GM21526 (cell line): ENCODE measurements around the gene ACLY.
"Not testable (repeated sequence)": the region's sequence is repeated elsewhere in the genome, so short reads cannot be mapped to it uniquely, and the experiment has no call there.

Experiments
- ATAC-seq: cut with Tn5 transposase; IDR thresholded peaks from one replicate; pipeline ENCODE4 v1.9.1; 2021; ENCODE audit warnings: moderate library complexity; ENCODE audit not compliant: unreplicated experiment, low FRiP score

ACLY gene

DNA sequence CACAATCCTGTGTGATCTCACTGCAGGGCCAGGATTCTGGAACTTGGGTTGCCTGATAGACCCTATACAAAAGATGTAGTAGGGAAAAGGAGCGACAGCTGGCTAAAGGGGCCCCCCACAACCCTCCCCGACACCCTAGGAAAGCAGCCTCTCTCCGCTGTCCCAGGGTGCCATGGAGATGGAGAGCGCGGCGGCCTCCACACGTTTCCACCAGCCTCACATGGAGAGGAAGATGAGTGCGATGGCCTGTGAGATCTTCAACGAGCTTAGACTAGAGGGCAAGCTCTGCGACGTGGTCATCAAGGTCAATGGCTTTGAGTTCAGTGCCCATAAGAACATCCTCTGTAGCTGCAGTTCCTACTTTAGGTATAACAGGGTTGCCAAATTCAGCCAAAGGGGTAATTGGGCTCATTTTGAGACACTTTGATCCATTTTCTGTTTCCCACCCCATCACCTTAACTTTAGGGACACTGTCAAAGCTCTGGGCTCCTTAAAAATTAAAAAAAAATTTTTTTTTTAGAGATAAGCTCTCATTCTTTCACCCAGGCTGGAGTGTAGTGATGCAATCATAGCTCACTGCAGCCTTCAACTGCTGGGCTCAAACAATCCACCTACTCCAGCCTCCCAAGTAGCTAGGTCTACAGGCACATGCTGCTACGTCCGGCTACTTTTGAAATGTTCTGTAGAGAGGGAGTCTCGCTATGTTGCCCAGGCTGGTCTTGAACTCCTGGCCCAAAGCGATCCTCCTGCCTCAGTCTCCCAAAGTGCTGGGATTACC lies 80.8 kb downstream of the ACLY start, which contains the start of gene KLHL10:
Gene KLHL10 (plus strand): TSS at position 65 of the 778 bp plus-strand sequence. CDS start 108 bp downstream, at position 173.
- ATAC-seq: no peak

DNA sequence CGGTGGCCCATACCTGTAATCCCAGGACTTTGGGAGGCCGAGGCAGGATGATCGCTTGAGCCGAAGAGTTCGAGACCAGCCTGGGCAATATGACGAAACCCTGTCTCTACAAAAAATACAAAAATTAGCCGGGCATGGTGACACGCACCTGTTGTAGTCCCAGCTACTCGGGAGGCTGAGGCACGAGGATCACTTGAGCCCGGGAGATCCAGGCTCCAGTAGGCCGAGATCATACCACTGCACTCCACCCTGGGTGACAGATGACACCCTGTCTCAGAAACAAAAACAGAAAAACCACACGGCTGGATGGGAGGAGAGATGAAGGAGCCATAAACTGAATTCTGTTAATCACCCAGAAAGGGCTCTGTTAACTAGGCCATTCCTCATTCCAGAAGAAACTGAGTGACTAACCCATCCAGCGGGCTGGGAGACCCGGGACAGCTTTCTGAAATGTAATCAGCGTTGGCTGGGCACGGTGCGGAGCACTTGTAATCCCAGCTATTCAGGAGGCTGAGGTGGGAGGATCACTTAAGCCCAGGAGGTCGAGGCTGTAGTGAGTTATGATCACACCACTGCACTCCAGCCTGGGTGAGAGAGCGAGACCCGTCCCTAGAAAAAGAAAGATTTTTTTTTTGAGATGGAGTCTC lies 82.1 kb downstream of the ACLY start:
- ATAC-seq: no peak

DNA sequence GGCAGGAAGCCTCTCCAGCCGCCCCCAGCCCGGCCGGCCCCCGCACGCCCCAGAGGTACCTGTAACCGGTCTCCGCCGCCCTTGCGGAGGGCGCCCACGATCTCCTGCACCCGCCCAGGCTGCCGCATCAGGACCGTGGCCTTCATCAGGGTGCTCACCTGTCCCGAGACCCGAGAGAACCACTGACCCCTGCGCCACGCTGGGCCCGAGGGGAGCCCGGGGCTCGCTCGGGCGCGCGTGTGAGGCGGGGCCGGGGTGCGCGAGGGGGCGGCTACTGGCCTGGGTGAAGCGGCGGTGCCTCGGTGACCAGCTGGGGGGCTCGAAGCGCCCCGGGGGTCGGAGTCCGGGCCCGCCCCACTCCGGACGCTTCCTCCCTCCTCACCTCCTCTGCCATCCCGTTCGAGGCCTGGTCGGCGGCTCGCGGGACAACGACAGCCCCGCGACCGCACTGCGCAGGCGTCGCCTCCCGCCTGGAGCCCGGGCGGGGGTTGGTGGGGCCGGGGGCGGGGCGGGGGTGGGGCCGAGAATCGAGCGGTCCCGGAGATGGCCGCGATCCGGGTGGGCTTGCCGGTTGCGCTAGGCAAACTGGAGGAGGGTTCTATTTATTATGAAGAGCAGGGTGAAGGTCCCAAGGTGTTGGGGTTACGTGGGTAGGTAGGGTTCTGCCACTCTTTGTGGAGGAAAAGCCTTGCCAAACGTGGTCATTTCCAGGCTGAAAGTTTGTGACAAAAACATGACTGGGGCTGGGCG lies 82.8 kb downstream of the ACLY start, which contains the start of gene NT5C3B:
Gene NT5C3B (minus strand): TSS at position 433 of the 750 bp plus-strand sequence. CDS start 39 bp downstream, at position 394.
- ATAC-seq: no peak

DNA sequence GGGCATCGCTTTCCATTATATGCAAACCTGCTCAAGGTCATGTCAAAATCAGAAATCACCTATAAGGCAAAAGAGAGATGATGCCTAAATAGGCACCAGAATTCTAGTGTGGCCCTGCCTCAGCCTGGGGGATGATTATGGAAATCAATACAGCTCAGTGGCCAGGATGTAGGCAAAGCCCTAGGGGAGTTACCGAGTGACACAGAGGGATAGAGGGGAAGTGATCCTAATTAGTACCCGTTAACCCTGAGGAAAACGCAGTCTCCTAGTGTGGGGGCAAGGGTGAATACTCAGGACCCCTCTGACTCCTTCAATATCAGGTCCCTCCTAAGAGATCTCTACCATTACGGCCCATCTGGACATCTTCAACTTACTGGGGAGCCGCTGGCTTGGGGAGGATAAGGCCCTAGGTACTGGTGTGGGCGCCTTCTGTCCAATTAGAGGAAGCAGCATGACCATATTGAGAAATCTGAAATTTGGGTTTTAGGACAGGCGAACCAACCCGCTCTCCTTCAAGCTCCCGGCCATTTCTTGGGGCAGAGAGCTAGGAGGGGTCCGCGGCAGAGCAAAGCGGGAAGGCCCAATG lies 83.4 kb downstream of the ACLY start:
- no peak for ATAC-seq

DNA sequence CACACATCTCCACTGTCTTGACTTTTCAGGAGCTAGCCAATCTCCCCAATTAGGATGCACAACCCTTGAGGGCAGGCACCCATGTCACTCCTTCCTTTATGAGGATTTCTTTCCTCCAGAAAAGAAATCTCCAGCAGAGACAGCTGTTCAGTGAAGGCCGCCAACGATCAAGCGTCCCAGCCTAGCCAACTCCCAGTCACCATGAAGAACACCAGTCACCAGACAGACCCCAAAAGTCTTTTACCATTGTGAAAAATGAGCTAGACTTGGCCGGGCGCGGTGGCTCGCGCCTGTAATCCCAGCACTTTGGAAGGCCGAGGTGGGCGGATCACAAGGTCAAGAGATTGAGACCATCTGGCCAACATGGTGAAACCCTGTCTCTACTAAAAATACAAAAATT lies 88.8 kb downstream of the ACLY start:
- ATAC-seq: not testable (repeated sequence)

DNA sequence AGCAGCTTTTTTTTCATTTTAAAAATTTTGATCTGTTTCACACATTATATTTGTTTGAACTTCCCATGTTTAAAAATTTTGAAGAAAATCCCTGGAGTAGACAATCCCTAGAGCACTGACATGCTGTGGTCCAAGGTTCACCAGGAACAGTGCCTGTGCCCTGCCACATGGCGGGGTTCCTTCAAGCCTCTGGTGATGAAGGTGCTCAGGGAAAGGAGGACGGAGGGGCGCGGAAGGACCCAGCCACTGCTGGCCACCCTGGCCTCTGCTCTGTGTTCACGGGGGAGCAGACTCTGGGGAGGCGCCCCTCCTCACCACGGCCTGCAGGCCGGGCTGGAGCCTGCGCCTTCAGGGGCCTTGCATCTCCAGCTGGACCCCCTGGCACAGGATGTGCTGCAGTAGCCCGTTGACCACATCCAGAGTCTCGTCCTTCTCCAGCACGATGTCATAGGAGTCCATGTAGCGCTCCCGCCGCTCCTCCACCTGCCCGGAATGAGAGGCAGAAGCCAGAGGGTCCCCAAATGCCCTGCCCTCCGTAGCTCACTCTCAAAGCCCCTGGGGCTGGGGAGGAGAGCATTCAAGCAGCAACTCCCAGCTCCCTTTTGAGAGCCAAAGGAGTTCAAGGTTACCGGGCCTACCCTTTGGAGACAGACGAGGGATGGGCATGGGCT lies 93.4 kb downstream of the ACLY start:
- ATAC-seq: no peak

DNA sequence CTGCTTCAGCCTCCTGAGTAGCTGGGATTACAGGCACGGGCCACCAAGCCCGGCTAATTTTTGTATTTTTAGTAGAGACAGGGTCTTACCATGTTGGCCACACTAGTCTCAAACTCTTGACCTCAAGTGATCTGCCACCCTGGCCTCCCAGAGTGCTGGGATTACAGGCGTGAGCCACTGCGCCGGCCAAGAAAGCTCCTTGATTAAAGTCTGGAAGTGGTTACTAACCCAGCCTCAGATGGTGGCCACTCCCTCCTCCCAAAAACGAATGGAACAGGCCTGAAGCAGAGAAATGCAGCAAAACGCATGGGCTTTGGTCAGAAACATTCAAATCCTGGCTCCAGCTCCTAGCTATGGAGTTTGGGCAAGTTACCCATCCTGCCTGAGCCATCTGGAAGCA lies 94.7 kb downstream of the ACLY start:
- no peak for ATAC-seq

DNA sequence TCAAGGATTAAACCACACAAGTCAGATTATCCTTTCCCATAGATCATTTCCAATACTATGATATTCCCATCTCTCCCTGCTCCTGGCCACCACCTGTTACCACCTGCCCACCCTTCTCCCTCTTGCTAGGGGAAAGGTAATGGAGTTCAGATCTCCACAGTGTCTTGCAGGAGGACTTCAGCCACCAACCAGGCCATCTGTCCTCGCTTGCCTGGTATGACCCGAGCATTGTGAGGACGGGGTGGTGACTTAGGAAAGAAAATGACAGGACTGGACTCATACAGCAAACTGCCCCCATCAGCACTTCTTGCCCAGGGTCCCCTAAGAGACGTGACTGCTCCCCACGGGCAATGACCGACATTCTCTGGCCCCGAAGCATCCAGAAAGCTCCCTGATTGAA lies 95.2 kb downstream of the ACLY start:
- ATAC-seq: no peak

DNA sequence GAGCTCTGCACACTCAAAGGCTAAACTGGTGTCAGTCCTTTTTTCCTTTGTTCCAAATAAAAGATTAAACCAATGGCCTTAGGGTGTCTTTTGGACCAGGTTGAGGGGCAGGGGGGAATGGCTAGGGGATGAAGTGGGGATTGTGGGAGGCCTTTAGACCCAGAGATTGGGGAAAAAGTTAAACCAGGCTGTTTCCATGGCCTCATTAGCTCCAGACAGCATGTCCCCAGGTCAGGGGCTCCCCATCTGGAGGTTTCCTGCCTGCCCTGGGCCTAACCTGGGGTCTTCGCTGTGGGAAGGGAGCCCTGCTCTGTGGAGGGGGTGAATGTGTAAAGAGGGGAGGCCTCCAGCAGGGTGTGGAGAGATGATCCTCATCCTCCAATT lies 95.6 kb downstream of the ACLY start:
- ATAC-seq: no peak

DNA sequence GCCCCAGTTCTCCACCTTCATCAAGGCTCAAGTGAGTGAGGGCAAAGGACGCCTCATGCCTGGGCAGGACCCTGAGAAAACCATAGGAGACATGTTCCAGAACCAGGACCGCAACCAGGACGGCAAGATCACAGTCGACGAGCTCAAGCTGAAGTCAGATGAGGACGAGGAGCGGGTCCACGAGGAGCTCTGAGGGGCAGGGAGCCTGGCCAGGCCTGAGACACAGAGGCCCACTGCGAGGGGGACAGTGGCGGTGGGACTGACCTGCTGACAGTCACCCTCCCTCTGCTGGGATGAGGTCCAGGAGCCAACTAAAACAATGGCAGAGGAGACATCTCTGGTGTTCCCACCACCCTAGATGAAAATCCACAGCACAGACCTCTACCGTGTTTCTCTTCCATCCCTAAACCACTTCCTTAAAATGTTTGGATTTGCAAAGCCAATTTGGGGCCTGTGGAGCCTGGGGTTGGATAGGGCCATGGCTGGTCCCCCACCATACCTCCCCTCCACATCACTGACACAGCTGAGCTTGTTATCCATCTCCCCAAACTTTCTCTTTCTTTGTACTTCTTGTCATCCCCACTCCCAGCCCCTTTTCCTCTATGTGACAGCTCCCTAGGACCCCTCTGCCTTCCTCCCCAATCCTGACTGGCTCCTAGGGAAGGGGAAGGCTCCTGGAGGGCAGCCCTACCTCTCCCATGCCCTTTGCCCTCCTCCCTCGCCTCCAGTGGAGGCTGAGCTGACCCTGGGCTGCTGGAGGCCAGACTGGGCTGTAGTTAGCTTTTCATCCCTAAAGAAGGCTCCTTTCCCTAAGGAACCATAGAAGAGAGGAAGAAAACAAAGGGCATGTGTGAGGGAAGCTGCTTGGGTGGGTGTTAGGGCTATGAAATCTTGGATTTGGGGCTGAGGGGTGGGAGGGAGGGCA lies 96.3 kb downstream of the ACLY start:
- ATAC-seq: no peak

DNA sequence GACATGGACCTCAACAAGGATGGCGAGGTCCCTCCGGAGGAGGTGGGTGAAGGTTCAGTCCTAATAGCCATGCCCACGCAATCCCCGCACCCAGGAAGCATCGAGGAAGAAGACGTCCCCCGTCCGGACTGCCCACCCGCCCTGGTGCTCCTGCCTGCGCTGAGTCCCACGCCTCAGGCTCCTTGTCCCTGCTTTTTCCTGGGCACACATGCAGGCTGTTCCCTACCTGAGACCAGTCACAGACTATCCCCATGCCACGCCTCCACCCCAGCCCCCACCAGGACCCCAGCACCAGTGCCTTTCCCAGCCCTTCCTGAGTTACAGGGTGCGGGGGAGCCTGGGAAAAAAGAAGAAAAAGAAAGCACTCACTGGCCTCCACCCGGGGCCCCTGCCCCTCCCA lies 97.0 kb downstream of the ACLY start:
- no peak for ATAC-seq

DNA sequence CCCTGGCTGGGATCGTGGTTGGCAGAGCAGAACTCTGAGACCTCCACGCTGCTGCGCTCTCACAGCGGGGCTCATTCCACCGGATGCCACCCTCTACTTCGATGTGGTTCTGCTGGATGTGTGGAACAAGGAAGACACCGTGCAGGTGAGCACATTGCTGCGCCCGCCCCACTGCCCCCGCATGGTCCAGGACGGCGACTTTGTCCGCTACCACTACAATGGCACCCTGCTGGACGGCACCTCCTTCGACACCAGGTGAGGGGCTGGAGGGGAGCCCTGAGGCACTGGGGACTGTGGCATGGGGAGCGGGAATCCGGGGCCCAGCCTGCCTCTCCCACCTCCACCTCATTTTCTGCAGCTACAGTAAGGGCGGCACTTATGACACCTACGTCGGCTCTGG lies 100.7 kb downstream of the ACLY start:
- ATAC-seq: no peak
